H54 (cell line): ENCODE results near the gene OMA1.
A peak's percentile ranks its signal among the peaks of the same experiment; 100 is the strongest.
"Not testable (repeated sequence)": the region's sequence is repeated elsewhere in the genome, so short reads cannot be mapped to it uniquely, and the experiment has no call there.

Source experiments
- DNase-seq: peaks from one replicate; pipeline ENCODE4 v3.0.0; 2011; ENCODE audit warnings: low spot score, mixed read lengths; ENCODE audit not compliant: insufficient read length
- FAIRE-seq: peaks from 3 replicates; lab custom pipeline; 2011; peaks lifted over from hg19 to GRCh38; lab: Jason Lieb, UNC
- POLR2A ChIP-seq: IDR thresholded peaks from 2 replicates; pipeline ENCODE4 v1.6.1; 2011; ENCODE audit warnings: low read depth, mild to moderate bottlenecking, low read length

Gene OMA1

GRCh38 chr1:58546520-58547308, at the start of gene OMA1:
Gene OMA1, minus strand, starts transcription at chr1:58546726. Its CDS starts 7,432 bp downstream, at chr1:58539294.
- FAIRE-seq: peak; percentile 97

GRCh38 chr1:58594546-58594945, 48.0 kb upstream of the OMA1 start:
- FAIRE-seq (no peak), DNase-seq (no peak)
- no peak for TF ChIP-seq POLR2A

More at GRCh38 chr1:58546520-58547308, at the start of gene OMA1:
- DNase-seq: peak; percentile 92
- TF ChIP-seq POLR2A: peak; percentile 86

- peak; percentile 78 for DNase-seq
- peak; percentile 93 for FAIRE-seq
- TF ChIP-seq POLR2A: no peak
These were observed 46.1 kb upstream of the OMA1 start for GRCh38 chr1:58592522-58593134.

GRCh38 chr1:58591806-58592205, 45.3 kb upstream of the OMA1 start:
- TF ChIP-seq POLR2A: no peak
- no peak for DNase-seq
- FAIRE-seq: no peak

- no peak for TF ChIP-seq POLR2A
- DNase-seq: no peak
- no peak for FAIRE-seq
These were observed 43.5 kb upstream of the OMA1 start for GRCh38 chr1:58590019-58590418.

- DNase-seq: no peak
- no peak for FAIRE-seq
- TF ChIP-seq POLR2A: no peak
These were observed 41.9 kb upstream of the OMA1 start for GRCh38 chr1:58588396-58588795.

- FAIRE-seq: no peak
- TF ChIP-seq POLR2A: no peak
- no peak for DNase-seq
These were observed 41.1 kb upstream of the OMA1 start for GRCh38 chr1:58587667-58588066.

GRCh38 chr1:58586271-58586670, 39.7 kb upstream of the OMA1 start:
- no peak for DNase-seq
- no peak for FAIRE-seq
- TF ChIP-seq POLR2A: no peak

GRCh38 chr1:58585581-58586151, 39.1 kb upstream of the OMA1 start:
- TF ChIP-seq POLR2A: no peak
- FAIRE-seq (no peak), DNase-seq (no peak)

- no peak for DNase-seq
- FAIRE-seq: no peak
- TF ChIP-seq POLR2A: no peak
These were observed 38.6 kb upstream of the OMA1 start for GRCh38 chr1:58585166-58585565.

GRCh38 chr1:58584082-58584895, 37.8 kb upstream of the OMA1 start:
- no peak for TF ChIP-seq POLR2A
- DNase-seq (peak; percentile 81), FAIRE-seq (peak; percentile 94)

- FAIRE-seq (no peak), DNase-seq (no peak)
- TF ChIP-seq POLR2A: no peak
These were observed 37.0 kb upstream of the OMA1 start for GRCh38 chr1:58583496-58583895.

- not testable (repeated sequence) for FAIRE-seq, DNase-seq
These were observed 35.6 kb upstream of the OMA1 start for GRCh38 chr1:58582143-58582542.

GRCh38 chr1:58581641-58582040, 35.1 kb upstream of the OMA1 start:
- no peak for TF ChIP-seq POLR2A
- DNase-seq (no peak), FAIRE-seq (no peak)

GRCh38 chr1:58580186-58580585, 33.7 kb upstream of the OMA1 start:
- no peak for TF ChIP-seq POLR2A
- DNase-seq (no peak), FAIRE-seq (no peak)
